Astrocyte (in vitro differentiated cells and primary cell): ENCODE results near the gene KCNG4. TPM values are rescaled to one million over a fixed set of nuclear protein-coding genes. Genes with fewer than 3 reads are reported as not detected.

Source experiments
- DNase-seq: peaks from one replicate; pipeline ENCODE4 v3.0.0-alpha.2; 2010; ENCODE audit warnings: low read depth
- FAIRE-seq: peaks from 2 replicates; lab custom pipeline; 2011; peaks lifted over from hg19 to GRCh38; lab: Jason Lieb, UNC
- H2AFZ ChIP-seq: 2 replicates; pipeline ENCODE4 v1.6.0; 2012; ENCODE audit warnings: low read depth, low read length, inconsistent platforms
- H3K27ac ChIP-seq: 2 replicates; pipeline ENCODE4 v1.5.1; 2011; ENCODE audit warnings: low read depth, low read length, inconsistent platforms
- H3K27me3 ChIP-seq: 2 replicates; pipeline ENCODE4 v1.6.0; 2011; ENCODE audit warnings: low read length, inconsistent platforms; ENCODE audit not compliant: insufficient read depth
- H3K36me3 ChIP-seq: 2 replicates; pipeline ENCODE4 v1.5.1; 2011; ENCODE audit warnings: low read length, inconsistent platforms; ENCODE audit not compliant: insufficient read depth
- H3K4me1 ChIP-seq: 2 replicates; pipeline ENCODE4 v1.5.1; 2011; ENCODE audit warnings: low read length, inconsistent platforms; ENCODE audit not compliant: insufficient read depth
- H3K4me2 ChIP-seq: 2 replicates; pipeline ENCODE4 v1.6.0; 2012; ENCODE audit warnings: low read length, inconsistent platforms
- H3K4me3 ChIP-seq: 2 replicates; pipeline ENCODE4 v1.5.1; 2011; ENCODE audit warnings: low read depth, mild to moderate bottlenecking, low read length, inconsistent platforms; ENCODE audit not compliant: insufficient read depth
- H3K79me2 ChIP-seq: 2 replicates; pipeline ENCODE4 v1.6.0; 2012; ENCODE audit warnings: mild to moderate bottlenecking, low read length, inconsistent platforms; ENCODE audit not compliant: insufficient read depth
- H3K9ac ChIP-seq: 2 replicates; pipeline ENCODE4 v1.6.0; 2012; ENCODE audit warnings: mild to moderate bottlenecking, low read length, inconsistent platforms
- H3K9me3 ChIP-seq: 2 replicates; pipeline ENCODE4 v1.5.1; 2012; ENCODE audit warnings: low read depth, mild to moderate bottlenecking, low read length, inconsistent platforms; ENCODE audit not compliant: insufficient read depth
- H4K20me1 ChIP-seq: 2 replicates; pipeline ENCODE4 v1.6.0; 2012; ENCODE audit warnings: low read length, inconsistent platforms; ENCODE audit not compliant: insufficient read depth
- H3K27ac Mint-ChIP-seq: one replicate; pipeline ENCODE4 v1.8.0; 2021; ENCODE audit warnings: mild to moderate bottlenecking, mixed read lengths; ENCODE audit not compliant: unreplicated experiment
- H3K27me3 Mint-ChIP-seq: one replicate; pipeline ENCODE4 v1.8.0; 2021; ENCODE audit warnings: low read depth, mixed read lengths; ENCODE audit not compliant: unreplicated experiment
- H3K36me3 Mint-ChIP-seq: one replicate; pipeline ENCODE4 v1.8.0; 2021; ENCODE audit warnings: low read depth, mixed read lengths; ENCODE audit not compliant: unreplicated experiment
- H3K4me1 Mint-ChIP-seq: one replicate; pipeline ENCODE4 v1.8.0; 2021; ENCODE audit warnings: low read depth, mixed read lengths; ENCODE audit not compliant: unreplicated experiment
- H3K4me3 Mint-ChIP-seq: one replicate; pipeline ENCODE4 v1.8.0; 2021; ENCODE audit warnings: mild to moderate bottlenecking, moderate library complexity, mixed read lengths; ENCODE audit not compliant: unreplicated experiment
- H3K9me3 Mint-ChIP-seq: one replicate; pipeline ENCODE4 v1.8.0; 2021; ENCODE audit warnings: mild to moderate bottlenecking, mixed read lengths; ENCODE audit not compliant: unreplicated experiment
- EZH2 ChIP-seq: IDR thresholded peaks from 2 replicates; pipeline ENCODE4 v1.6.1; 2012; ENCODE audit warnings: mild to moderate bottlenecking, low read length, inconsistent platforms; ENCODE audit not compliant: insufficient read depth
- total RNA-seq: library from RNA; stranded (reverse); gene quantifications from 2 replicates; pipeline ENCODE4 v1.2.1, GENCODE V29; 2021
- TF ChIP-seq, protein P1 (sequence below): IDR thresholded peaks from 2 replicates; pipeline ENCODE4 v1.5.1; 2011; ENCODE audit warnings: low read depth, mild to moderate bottlenecking, inconsistent platforms, low read length, moderate library complexity; ENCODE audit not compliant: insufficient read depth

KCNG4 gene
- total RNA-seq, 1 donor from 2014 or later, result not detected

DNA sequence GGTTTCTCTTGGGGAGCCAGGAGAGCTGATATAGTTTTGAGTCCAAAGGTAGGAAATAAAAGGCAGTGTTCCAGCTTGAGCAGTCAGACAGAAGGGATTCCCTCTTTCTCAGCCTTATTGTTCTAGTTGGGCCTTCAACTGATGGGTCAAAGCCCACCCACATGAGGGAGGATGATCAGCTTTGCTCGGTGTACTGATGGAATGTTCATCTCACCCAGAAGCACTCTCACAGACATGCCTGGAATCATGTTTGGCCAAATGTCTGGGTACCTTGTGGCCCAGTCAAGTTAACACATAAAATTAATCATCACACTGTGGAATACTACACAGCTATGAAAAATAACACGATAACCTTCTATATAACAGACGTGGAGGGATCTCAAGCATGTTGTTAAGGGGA, 23.1 kb upstream of the KCNG4 start:
- Histone ChIP-seq H2AFZ (no peak overlapping the region), H3K9ac (no peak overlapping the region), H3K4me3 (no peak overlapping the region), H4K20me1 (no peaks in the 10 kb centered on the region), H3K36me3 (no peaks in the 10 kb centered on the region), H3K79me2 (no peaks in the 10 kb centered on the region), H3K9me3 (no peaks in the 10 kb centered on the region), H3K4me2 (no peak overlapping the region), H3K4me1 (no peaks in the 10 kb centered on the region), H3K27me3 (peaks cover 19% of the 10 kb centered on the region), H3K27ac (no peak overlapping the region)
- Mint-ChIP-seq H3K9me3 (no peaks in the 10 kb centered on the region), H3K27me3 (peaks cover 33% of the 10 kb centered on the region), H3K36me3 (no peaks in the 10 kb centered on the region), H3K4me1 (no peaks in the 10 kb centered on the region), H3K4me3 (no peak overlapping the region), H3K27ac (no peak overlapping the region)
- FAIRE-seq, result no peak
- DNase-seq, result no peak
- TF ChIP-seq, protein P1, sequence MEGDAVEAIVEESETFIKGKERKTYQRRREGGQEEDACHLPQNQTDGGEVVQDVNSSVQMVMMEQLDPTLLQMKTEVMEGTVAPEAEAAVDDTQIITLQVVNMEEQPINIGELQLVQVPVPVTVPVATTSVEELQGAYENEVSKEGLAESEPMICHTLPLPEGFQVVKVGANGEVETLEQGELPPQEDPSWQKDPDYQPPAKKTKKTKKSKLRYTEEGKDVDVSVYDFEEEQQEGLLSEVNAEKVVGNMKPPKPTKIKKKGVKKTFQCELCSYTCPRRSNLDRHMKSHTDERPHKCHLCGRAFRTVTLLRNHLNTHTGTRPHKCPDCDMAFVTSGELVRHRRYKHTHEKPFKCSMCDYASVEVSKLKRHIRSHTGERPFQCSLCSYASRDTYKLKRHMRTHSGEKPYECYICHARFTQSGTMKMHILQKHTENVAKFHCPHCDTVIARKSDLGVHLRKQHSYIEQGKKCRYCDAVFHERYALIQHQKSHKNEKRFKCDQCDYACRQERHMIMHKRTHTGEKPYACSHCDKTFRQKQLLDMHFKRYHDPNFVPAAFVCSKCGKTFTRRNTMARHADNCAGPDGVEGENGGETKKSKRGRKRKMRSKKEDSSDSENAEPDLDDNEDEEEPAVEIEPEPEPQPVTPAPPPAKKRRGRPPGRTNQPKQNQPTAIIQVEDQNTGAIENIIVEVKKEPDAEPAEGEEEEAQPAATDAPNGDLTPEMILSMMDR, result no peak
- no peak for TF ChIP-seq EZH2

DNA sequence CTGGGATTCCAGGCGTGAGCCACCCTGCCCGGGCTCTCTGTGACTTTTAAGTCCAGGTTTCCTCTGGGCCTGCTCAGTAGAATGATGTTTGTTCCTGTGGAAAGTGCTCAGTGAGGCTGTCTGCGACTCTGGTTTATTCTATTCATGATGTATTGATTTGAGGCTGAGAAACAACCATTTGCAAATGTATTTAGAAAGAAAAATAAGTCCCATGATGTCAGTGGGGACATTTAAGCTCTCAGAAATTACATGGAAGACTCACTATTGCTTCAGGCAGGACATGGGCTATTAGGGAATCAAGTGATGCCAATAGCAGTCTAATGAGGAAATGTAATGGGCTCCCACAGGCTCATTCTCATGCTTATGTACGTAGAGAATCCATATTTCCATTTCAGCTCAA, 22.2 kb upstream of the KCNG4 start:
- no peak overlapping the region for H3K4me2 ChIP-seq
- H3K4me1 Mint-ChIP-seq, result no peaks in the 10 kb centered on the region
- no peaks in the 10 kb centered on the region for H3K36me3 ChIP-seq
- H3K79me2 ChIP-seq, result no peaks in the 10 kb centered on the region
- no peaks in the 10 kb centered on the region for H3K4me1 ChIP-seq
- H3K27ac Mint-ChIP-seq, result no peak overlapping the region
- FAIRE-seq (no peak), DNase-seq (no peak)
- no peak for TF ChIP-seq EZH2
- TF ChIP-seq, protein P1, result no peak
- H3K4me3 ChIP-seq, result no peak overlapping the region
- no peaks in the 10 kb centered on the region for H3K9me3 ChIP-seq
- H3K27me3 ChIP-seq, result peaks cover 14% of the 10 kb centered on the region
- no peaks in the 10 kb centered on the region for H3K36me3 Mint-ChIP-seq
- no peak overlapping the region for H2AFZ ChIP-seq
- H3K9me3 Mint-ChIP-seq, result no peaks in the 10 kb centered on the region
- no peaks in the 10 kb centered on the region for H4K20me1 ChIP-seq
- no peak overlapping the region for H3K9ac ChIP-seq
- H3K27me3 Mint-ChIP-seq, result peaks cover 32% of the 10 kb centered on the region
- no peak overlapping the region for H3K4me3 Mint-ChIP-seq
- H3K27ac ChIP-seq, result no peak overlapping the region

DNA sequence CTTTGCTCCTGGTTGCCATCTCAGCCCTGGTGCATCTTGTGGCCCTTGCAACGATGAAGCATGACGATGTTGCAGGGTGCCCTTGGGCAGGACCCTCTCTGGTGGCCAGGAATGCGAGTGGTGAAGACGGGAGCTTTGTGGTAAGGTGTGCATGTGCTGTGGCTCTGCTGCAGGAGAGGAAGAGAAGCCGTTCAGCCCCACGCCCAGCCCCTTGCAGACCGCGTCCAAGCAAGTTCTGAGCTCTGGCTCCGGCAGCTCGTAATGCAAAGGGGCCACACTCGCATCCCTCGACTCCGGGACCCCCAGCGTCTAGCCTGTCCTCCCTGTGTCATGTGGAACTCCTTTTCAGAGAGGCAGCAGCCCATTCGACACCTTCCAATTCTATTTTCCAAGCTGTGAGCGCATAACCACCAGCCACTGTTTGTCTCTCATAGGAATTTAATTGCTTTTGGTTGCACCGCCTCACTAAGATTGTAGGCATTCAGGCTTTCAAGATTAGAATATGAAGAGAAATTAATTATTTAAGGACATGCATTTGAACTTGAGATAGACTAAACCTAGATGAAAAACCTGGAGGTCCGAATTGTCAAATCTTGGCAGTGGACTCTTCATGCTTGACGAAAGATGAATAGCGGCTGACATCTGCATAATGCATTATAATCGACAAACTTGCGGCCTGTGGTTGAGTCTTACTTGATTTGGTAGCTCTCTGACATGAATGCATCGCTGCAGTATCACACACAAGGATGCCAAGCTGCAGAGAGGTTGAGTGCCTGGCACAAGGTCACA, 21.1 kb upstream of the KCNG4 start:
- DNase-seq, result no peak
- TF ChIP-seq, protein P1, result no peak
- TF ChIP-seq EZH2, result no peak
- Mint-ChIP-seq H3K4me1 (no peaks in the 10 kb centered on the region), H3K9me3 (no peaks in the 10 kb centered on the region), H3K27me3 (peaks cover 37% of the 10 kb centered on the region), H3K36me3 (no peaks in the 10 kb centered on the region), H3K27ac (no peak overlapping the region), H3K4me3 (no peak overlapping the region)
- Histone ChIP-seq H3K27ac (no peak overlapping the region), H3K4me1 (no peaks in the 10 kb centered on the region), H3K9ac (no peak overlapping the region), H3K79me2 (no peaks in the 10 kb centered on the region), H3K9me3 (no peaks in the 10 kb centered on the region), H3K36me3 (no peaks in the 10 kb centered on the region), H2AFZ (no peak overlapping the region), H3K4me3 (no peak overlapping the region), H3K4me2 (no peak overlapping the region), H4K20me1 (no peaks in the 10 kb centered on the region), H3K27me3 (peaks cover 14% of the 10 kb centered on the region)
- FAIRE-seq, result no peak
